ENCODE measurements around the gene DNAH8. TPM values are rescaled to one million over a fixed set of nuclear protein-coding genes. Genes with fewer than 3 reads are reported as not detected.

Gene DNAH8
- total RNA-seq, 1 experiment from 2014 or later = 0.15 TPM

GRCh38 chr6:39073471-39074355 lies 358.6 kb downstream of the DNAH8 start:
- TF ChIP-seq EZH2phosphoT487 (IDR thresholded peaks at IDR 0.05; ENCODE audit: borderline replicate concordance, low read length) = no peak
- TF ChIP-seq EZH2 (IDR thresholded peaks at IDR 0.05; ENCODE audit: low read length, unreplicated experiment) = no peak
- TF ChIP-seq CTCF (conservative IDR thresholded peaks at IDR 0.05; ENCODE audit: low read depth, low read length) = no peak
- Histone ChIP-seq H3K9me2 (replicated peaks; ENCODE audit: low read length) (no peaks in the 10 kb centered on the region), H2AFZ (ENCODE audit: low read length) (no peak overlapping the region), H3K4me1 (ENCODE audit: insufficient read depth, low read length) (no peaks in the 10 kb centered on the region), H3K36me3 (ENCODE audit: low read depth, low read length) (no peaks in the 10 kb centered on the region), H3F3A (ENCODE audit: low read length, unreplicated experiment) (no peaks in the 10 kb centered on the region), H3K27me3 (ENCODE audit: low read length) (peaks cover 67% of the 10 kb centered on the region), H3K27ac (ENCODE audit: low read length) (no peak overlapping the region), H3K9ac (ENCODE audit: low read length) (no peak overlapping the region), H4K20me1 (ENCODE audit: low read length) (no peaks in the 10 kb centered on the region), H3K4me2 (ENCODE audit: low read length) (no peak overlapping the region), H3K4me3 (ENCODE audit: low read length) (no peak overlapping the region), H3K9me3 (ENCODE audit: low read length) (no peaks in the 10 kb centered on the region), H3K79me2 (ENCODE audit: low read length) (no peaks in the 10 kb centered on the region)
- no peak for DNase-seq
- POLR2A ChIA-PET (ENCODE audit: unreplicated experiment) = no interaction called here
- intact Hi-C loops (cut with micrococcal nuclease) = no loop called here
- CTCF ChIA-PET = no interaction called here
- no TSS peak for BruUV-seq (replicated peaks)
- ATAC-seq = no peak

- DNase-seq = no peak
- Histone ChIP-seq H3K4me3 (ENCODE audit: low read length) (no peak overlapping the region), H4K20me1 (ENCODE audit: low read length) (no peaks in the 10 kb centered on the region), H3K36me3 (ENCODE audit: low read depth, low read length) (no peaks in the 10 kb centered on the region), H3K9ac (ENCODE audit: low read length) (no peak overlapping the region), H3K9me3 (ENCODE audit: low read length) (no peaks in the 10 kb centered on the region), H3K4me2 (ENCODE audit: low read length) (no peak overlapping the region), H3K27ac (ENCODE audit: low read length) (no peak overlapping the region), H3K27me3 (ENCODE audit: low read length) (peaks cover 63% of the 10 kb centered on the region), H3K4me1 (ENCODE audit: insufficient read depth, low read length) (no peaks in the 10 kb centered on the region), H2AFZ (ENCODE audit: low read length) (no peak overlapping the region), H3K79me2 (ENCODE audit: low read length) (no peaks in the 10 kb centered on the region), H3F3A (ENCODE audit: low read length, unreplicated experiment) (no peaks in the 10 kb centered on the region), H3K9me2 (replicated peaks; ENCODE audit: low read length) (no peaks in the 10 kb centered on the region)
- intact Hi-C loops (cut with micrococcal nuclease) = no loop called here
- no TSS peak for BruUV-seq (replicated peaks)
- TF ChIP-seq EZH2phosphoT487 (IDR thresholded peaks at IDR 0.05; ENCODE audit: borderline replicate concordance, low read length) (no peak), EZH2 (IDR thresholded peaks at IDR 0.05; ENCODE audit: low read length, unreplicated experiment) (no peak), CTCF (conservative IDR thresholded peaks at IDR 0.05; ENCODE audit: low read depth, low read length) (no peak)
- CTCF ChIA-PET = no interaction called here
- ATAC-seq = no peak
- POLR2A ChIA-PET (ENCODE audit: unreplicated experiment) = no interaction called here
These were observed 359.4 kb downstream of the DNAH8 start for GRCh38 chr6:39074486-39074885.

GRCh38 chr6:39075010-39075686 lies 360.0 kb downstream of the DNAH8 start:
- peaks cover 57% of the 10 kb centered on the region for H3K27me3 ChIP-seq (ENCODE audit: low read length)
- no peaks in the 10 kb centered on the region for H3K79me2 ChIP-seq (ENCODE audit: low read length)
- POLR2A ChIA-PET (ENCODE audit: unreplicated experiment) = no interaction called here
- intact Hi-C loops (cut with micrococcal nuclease) = no loop called here
- no peaks in the 10 kb centered on the region for H3K36me3 ChIP-seq (ENCODE audit: low read depth, low read length)
- no peak overlapping the region for H2AFZ ChIP-seq (ENCODE audit: low read length)
- no TSS peak for BruUV-seq (replicated peaks)
- TF ChIP-seq EZH2phosphoT487 (IDR thresholded peaks at IDR 0.05; ENCODE audit: borderline replicate concordance, low read length) = no peak
- TF ChIP-seq EZH2 (IDR thresholded peaks at IDR 0.05; ENCODE audit: low read length, unreplicated experiment) = no peak
- no peak for TF ChIP-seq CTCF (conservative IDR thresholded peaks at IDR 0.05; ENCODE audit: low read depth, low read length)
- no peaks in the 10 kb centered on the region for H3K9me2 ChIP-seq (replicated peaks; ENCODE audit: low read length)
- CTCF ChIA-PET = no interaction called here
- no peak overlapping the region for H3K27ac ChIP-seq (ENCODE audit: low read length)
- no peaks in the 10 kb centered on the region for H4K20me1 ChIP-seq (ENCODE audit: low read length)
- ATAC-seq (no peak), DNase-seq (no peak)
- H3K9ac ChIP-seq (ENCODE audit: low read length) = no peak overlapping the region
- H3F3A ChIP-seq (ENCODE audit: low read length, unreplicated experiment) = no peaks in the 10 kb centered on the region
- no peaks in the 10 kb centered on the region for H3K4me1 ChIP-seq (ENCODE audit: insufficient read depth, low read length)
- no peak overlapping the region for H3K4me2 ChIP-seq (ENCODE audit: low read length)
- no peak overlapping the region for H3K4me3 ChIP-seq (ENCODE audit: low read length)
- no peaks in the 10 kb centered on the region for H3K9me3 ChIP-seq (ENCODE audit: low read length)
